ENCODE measurements around the gene DLG1.

The DLG1 gene

DNA sequence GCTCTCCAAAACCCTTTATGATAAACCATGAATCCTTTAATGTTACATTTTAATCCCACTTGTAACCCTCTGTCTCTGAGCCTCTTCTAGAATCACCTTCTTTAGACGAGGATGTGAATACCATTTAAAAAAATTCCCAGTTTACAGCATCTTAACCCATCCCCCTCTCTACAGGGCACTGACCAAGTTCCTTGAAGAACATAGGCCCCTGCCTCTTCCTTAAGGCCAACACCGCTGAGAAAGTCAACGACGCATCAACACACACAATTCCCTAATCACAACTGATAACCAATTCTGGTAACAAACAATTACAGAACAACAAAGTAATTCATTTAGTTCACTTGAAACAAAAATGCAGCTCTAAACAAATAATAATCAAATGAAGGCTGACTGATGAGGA is 130.3 kb downstream of the DLG1 start:
- no peak for DNase-seq

DNA sequence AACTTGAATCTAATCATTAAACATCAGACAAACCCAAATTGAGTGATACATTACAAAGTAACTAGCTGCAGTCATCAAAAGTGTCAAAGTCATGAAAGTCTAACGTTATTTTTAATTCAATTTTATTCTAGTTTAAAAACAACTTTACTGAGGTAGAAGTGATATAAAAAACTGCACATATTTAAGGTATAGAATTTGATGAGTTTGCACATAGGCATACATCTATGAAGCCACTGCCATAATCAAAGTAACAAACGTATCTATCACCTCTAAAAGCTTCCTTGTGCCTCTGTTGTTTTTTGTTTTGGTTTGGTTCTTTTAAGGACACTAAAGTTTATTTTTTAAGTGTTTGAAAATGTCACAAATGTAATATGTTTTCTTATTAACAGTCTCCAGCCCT is 130.9 kb downstream of the DLG1 start:
- DNase-seq: no peak

DNA sequence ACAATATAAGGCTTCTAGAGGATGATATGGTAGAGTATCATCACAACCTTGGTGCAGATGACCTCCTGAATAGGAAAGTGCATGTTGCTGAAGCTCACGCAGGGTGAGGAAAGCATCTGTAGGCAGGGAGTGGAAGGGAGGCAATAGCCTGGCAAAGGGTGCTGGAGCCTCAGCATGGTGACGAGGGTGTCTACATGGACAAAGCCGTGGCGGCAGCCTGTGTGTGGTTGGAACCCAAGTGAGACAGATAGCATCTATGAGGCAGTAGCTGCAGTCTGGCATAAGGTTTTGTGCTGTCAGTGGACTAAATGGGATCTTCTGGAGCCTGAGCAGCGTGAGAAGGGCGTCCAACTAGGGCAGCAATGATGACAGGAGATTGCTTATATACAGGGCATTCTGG is 132.5 kb downstream of the DLG1 start:
- DNase-seq: no peak

DNA sequence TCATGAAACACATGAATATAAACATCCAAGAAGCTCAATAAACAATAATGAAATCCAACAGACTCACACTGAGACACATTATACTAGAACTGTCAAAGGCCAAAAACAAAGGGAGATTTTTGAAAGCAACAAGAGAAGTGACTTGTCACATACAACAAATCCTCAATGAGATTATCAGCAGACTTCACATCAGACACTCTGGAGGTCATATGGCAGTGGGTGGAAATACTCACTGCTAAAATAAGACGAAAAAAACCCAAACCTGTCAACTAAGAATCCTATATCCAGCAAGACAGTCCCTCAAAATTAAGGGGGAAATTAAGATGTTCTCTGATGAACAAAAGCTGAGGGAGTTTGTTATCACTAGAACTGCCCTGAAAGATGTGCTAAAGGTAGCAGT is 143.4 kb downstream of the DLG1 start:
- no peak for DNase-seq

DNA sequence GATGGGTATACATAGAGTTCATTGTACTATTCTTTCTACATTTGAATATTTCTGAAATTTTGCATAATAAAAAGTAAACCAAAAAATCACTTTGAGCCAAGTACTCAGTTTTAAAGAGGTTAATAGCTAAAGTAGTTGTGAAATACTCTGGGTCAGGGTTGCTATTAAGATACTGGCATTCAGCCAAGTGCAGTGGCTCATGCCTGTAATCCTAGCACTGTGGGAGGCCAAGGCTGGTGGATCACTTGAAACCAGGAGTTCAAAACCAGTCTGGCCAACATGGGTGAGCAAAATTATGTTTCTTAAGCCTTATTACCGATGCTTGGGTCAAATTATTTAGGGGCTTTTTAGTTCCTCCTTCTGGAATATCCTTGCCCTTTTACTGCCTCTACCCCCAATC is 146.8 kb downstream of the DLG1 start:
- DNase-seq: peak; percentile 75

DNA sequence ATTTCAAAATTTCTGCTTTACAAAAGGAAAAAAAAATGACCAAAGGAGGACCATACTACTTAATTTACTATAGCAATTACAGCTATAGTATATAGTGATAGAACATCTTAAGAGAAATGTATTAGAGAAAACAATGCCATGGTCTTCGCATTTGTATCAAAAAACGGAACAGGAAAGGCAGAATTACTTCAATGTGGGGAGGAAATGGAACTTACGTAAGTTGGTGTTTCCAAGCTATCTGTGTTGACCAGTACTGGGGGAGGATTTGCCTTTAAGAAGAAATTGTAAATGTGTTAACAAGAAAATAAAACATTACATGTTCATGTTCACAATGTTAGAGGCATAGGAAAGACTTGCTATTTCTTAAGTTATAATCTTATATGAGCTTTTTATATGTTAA is 148.9 kb downstream of the DLG1 start:
- peak; percentile 73 for DNase-seq

DNA sequence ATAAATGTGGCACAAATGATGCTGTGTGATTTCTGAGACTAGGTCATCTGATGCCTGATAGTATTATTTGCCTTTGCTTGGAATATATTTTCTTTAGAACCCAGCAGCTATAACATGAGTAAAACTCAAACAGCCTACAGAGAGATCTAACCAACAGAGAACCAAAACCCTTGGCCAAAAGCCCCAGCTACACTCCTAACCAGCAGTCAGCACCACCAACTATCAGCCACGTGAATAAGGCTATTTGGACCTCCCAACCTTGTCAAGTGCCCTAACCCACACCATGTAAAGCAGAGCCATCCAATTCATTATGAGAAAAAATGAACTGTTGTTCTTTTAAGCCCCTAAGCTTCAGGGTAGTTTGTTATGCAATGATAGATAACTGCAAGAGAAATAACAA is 154.2 kb downstream of the DLG1 start:
- no peak for DNase-seq

DNA sequence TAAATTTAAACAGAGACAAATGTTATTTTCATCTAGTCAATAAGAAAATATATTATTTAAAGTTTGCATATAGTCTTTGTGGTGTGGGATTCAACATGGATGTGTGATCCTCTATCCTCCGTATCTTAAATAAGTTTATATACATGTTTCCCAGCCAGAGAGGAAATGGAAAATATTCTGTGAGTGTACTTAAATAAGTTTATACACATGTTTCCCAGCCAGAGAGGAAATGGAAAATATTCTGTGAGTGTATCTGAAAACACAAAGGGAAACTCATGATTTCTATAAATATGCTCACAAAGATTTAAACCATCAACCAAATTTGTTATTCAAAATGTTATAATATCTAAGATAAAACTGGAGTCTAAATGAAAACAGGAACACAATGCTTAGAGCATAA is 158.8 kb downstream of the DLG1 start:
- DNase-seq: no peak

DNA sequence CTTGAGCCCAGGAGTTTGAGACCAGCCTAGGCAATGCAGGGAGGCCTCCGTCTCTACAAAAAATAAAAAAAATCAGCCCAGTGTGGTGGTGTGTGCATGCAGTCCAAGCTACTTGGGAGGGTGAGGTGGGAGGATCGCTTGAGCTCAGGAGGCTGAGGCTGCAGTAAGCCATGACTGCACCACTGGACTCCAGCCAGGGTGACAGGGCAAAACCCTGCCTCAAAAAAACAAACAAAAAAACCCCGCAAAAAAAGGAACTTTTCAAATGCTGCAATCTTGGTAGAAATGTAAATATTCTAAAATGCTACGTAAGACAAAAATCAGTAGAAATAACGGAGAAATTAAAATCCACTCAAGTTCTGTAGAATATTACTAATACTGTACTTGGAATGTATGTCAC is 160.7 kb downstream of the DLG1 start:
- peak; percentile 73 for DNase-seq

DNA sequence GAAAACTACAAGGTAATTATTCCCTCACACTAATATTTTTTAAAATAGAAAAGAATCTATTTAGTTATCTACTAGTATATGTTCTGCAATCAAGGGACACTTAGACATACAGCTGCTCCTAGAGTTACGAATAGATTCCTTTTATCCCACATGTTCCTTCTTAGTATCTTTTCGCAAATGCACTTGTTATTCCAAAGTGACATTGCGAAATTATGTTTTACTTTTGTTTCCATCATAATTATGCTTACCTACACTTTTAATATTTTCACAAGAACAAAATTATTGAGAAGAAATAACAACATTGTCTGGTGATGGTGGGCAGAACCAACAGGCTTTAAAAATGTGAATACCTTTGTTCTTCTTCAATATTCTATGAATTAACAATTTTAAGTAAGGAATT is 161.7 kb downstream of the DLG1 start:
- no peak for DNase-seq

DNA sequence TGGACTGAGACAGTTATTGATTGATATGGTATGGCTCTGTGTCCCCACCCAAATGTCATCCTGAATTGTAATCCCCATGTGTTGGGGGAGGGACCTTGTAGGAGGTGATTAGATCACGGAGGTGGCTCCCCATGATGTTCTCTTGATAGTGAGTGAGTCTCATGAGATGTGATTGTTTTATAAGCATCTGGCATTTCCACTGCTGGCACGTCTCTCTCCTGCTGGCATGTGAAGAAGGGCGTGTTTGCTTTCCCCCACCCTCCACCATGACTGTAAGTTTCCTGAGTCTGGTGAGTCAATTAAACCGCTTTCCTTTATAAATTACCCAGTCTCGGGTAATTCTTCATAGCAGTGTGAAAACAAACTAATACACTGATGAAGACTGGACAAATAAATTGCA is 163.2 kb downstream of the DLG1 start:
- no peak for DNase-seq

DNA sequence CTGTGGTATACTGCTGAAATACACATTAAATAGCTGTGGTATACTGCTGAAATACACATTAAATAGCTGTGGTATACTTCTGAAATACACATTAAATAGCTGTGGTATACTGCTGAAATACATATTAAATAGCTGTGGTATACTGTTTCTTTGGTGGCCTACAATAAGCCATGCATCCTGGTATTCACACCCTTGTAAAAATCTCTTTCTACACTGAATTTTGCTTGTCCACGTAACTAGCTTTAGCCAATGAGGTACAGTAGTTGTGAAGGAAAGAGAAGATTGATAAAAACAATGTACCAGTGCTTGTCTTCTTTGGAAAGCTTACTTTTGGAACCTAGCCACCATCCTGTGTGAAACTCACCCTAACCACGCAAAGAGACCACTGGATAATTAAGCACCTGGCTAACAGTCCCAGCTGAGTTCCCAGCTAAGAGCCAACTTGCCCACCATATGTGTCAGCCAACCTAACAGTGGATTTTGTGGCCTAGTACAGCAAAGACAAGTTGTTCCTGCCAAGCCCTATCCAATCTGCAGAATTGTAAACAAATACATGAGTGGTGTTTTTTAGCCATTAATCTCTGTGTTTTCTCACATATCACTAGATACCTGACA is 165.4 kb downstream of the DLG1 start:
- no peak for DNase-seq

DNA sequence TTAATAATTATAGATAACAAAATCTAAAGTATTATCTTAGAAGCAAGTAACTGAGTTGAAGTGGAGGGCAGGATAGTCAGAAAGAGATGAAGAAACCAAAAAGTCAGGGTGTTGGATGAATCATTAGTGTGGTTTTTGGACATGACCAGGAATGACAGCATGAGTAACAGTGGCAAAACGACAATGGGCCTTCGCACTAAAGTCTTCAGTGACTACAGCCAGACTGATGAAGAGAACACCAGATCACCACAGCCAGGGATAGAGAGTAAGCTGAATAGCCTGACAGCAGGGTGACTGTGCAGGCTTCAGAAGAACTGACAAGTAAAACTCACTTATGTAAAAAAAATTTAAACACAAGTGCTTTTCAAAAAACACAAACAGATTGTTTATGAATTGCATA is 172.8 kb downstream of the DLG1 start:
- DNase-seq: peak; percentile 39

DNA sequence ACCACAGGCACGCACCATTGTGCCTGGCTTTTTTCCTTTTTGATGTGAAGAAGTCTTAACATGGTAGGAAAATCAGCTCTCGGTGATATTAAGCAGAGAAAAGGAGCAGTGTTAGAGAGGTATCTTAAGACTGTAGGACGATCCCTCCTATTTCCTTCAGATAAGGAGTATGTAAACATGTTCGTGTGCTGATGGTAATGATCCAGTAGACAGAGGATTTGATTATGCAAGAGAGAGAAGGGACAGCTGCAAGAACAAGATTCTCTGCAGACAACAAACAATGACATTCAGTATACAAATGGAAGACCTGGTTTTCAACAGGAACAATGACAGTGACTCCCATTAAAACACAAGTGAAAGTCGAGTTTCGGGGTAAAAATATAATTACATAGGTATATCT is 173.7 kb downstream of the DLG1 start:
- DNase-seq: no peak

DNA sequence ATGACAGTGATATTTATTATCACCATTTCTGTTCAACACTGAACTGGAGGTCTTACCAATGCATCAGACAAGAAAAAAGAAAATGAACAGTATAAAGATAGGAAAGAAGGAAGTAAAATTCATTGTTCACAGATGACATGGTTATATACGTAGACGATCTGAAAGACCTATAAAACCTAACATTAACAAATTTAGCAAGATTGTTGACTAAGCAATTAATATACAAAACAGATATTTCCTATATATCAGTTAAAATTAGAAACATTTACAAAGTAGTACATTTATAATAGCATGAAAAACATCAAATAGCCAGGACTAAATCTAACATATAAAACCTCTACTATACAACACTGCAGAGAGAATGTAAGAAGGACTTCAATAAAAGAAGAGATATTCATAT is 176.0 kb downstream of the DLG1 start:
- DNase-seq: no peak

DNA sequence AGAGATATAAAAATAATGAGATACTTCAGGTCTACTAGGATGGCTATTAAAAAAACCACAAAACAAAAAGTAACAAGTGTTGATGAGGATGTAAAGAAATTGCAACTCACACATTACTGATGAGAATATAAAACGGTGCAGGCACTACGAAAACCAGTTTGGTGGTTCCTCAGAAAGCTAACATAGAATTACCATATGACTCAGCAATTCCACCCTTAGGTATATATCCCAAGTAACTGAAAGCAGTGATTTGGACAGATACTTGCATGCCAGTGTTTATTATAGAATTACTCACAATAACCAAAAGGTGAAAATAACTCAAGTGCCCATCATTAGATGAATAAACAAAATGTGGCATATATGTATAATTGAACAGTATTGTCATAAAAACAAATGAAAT is 181.3 kb downstream of the DLG1 start:
- DNase-seq: no peak

DNA sequence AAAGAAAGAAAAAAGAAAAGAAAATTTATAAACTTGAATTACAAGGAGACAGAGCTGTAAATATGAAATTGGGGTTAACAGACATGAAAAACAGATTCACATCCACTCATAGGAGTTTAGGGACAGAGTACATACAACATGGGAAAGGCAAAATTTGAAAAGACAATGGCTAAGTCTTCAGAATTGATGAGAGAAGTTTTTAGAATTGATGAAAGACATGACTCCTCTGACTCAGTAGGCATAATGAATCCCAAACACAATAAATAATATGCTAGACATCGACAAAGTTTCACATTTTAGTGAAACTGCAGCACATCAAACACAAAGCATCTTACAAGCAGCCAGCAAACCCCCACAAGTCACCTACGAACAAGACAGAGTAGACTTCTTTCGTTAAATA is 184.4 kb downstream of the DLG1 start:
- DNase-seq: no peak

DNA sequence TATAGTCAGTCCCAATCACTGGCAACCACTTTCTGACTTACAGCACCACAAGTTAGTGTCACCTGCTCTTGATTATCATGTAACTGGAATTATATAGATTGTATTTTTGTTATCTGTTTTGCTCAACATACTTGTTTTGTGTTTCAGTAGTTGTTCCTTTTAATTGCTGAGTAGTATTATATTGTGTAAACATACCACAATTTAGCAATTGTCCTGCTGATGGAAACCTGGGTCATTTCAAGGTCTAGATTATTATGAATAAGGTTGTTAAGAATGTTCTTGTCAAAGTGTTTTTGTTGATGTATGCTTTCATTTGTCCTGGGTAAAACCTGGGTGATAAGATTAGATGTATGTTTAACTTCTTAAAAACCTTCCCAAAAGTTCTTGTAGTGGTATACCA is 186.7 kb downstream of the DLG1 start:
- no peak for DNase-seq

DNA sequence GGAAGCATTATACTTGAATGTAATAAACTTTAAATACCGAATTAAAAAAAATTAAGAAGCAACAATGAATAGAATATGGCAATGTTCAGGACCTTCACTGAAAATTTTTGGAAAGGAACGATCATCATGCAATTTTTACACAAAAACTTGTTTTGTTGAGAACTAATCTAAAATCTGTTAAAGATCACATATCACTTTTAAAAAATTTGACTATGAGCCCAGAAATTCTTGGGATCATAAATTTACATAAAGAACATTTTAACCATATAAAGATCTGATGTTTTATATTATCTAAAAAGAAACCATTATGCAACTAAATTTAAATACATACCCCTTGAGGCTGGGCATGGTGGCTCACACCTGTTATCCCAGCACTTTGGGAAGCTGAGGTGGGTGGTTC is 192.6 kb downstream of the DLG1 start:
- DNase-seq: no peak

DNA sequence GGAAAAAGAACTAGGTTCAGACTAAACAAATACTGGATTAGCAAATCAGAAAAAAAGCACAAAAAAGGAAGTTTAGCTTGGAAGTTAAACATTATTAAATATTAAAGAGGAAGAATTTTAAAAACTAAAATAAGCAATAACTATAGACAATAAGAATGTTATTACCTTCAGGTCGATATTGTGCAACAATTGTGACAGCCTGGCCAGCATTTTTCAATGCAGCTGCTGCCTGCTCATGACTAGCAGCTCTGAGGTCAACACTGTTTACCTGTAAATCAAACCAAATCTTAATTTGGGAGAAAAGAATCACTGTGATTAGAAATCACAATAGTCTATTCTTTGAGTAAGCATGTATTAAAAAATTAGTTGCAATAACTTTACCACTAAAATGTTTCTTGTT is 193.7 kb downstream of the DLG1 start:
- DNase-seq: no peak

DNA sequence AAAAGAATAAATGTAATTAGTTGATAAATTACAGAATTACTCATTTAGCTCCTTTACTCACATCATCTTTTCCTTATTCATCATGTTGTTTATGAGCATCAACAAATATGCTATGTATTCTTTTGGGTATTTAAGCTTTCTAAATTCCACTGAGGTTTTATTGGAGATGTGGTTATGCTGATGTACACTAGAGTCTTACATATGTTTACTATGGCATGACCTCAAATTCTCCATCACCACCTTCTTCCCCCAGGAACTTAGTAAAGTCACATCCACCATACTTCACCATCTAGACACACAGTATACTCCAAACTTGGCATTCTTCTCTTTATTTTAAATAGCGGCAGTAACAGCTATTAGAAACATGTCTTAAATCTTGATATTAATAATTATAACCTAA is 194.6 kb downstream of the DLG1 start:
- no peak for DNase-seq

DNA sequence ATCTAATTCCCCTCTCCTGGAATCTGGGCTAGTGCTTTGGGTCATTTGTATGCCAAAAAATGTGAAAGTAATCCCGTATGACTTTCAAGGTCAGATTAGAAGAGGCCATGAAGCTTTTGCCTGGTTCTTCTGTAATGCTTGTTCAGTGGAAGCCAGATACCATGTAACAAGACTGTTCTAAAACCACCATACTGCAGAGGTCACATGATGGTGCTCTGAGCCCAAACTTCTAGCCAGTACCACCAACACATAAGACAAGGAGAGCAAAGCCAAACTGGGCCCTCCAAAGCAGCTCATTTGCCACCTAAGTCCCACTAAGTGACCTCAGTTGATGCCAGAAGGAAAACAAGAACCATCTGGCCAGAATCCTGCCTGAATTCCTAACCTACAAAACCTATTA is 204.5 kb downstream of the DLG1 start:
- DNase-seq: no peak

DNA sequence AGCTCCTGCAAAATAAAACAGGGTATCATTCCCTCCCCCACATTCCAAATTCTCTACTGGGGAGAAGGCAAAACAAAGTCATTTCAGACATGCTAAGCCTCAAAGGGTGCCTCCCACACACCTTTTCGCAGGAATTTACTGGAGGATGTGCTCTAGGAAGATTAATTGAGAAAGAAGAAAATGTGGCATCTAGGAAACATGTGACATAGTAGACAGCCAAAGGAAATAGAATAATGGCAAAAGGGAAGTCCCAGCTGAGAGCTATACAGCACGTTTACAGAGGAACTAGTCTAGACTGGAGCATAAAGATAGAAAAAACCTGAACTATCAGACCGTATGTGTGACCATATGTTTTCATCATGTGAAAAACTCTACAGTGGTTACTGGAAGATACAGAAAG is 210.0 kb downstream of the DLG1 start:
- DNase-seq: peak; percentile 43

DNA sequence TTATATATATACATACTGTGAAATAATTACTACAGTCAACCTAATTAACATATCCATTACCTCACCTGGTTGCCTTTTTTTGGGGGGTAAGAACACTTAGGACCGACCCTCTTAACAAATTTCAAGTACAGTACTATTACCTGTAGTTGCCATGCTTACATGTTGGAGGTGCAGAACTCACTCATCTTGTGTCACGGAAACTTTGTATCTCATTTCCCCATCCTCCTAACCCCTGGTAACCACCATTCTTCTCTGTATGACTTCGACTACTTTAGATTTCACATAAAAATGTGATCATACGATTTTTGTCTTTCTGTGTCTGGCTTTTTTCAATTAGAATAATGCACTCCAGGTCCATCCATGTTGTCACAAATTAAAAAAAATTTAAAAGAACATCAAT is 213.3 kb downstream of the DLG1 start:
- DNase-seq: no peak

DNA sequence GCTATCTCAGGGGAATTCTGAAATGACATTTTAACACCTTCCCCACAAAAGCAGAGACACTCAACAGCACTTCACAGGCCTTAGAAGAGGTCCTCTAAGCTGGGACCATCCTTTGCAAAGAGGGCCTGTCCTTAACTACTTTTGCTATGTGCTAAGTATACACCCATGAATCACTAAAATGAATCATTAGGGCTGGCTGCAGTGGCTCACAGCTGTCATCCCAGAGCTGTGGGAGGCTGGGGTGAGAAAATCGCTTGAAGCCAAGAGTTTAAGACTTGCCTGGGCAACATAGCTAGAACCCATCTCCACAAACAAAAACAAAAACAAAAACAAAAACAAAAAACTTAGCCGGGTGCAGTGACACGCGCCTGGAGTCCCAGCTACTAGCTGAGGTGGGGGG is 214.9 kb downstream of the DLG1 start:
- DNase-seq: peak; percentile 73

DNA sequence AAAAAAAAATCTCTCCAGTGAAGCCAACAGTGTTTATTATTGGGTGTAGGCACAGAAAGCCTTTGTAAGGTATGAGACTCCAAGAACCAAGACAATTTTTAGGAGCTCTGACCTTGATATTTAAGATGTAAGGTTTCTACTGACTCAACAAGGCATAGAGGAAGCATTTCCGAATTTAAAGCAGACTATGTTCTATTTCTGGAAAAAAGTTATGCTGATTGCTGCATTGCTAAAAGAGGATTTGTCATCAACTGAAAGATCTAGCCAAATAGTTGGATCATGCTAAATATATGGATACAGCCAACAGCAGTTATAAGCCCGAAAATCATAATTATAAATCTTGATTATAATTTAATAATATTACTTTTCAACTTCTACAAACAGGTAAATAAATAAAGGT is 215.5 kb downstream of the DLG1 start:
- DNase-seq: peak; percentile 32
